GM23338 (cell line): Measurements from ENCODE around the gene OR52E8. TPM values are rescaled to one million over a fixed set of nuclear protein-coding genes. Genes with fewer than 3 reads are reported as not detected.
A peak's percentile ranks its signal among the peaks of the same experiment; 100 is the strongest.

Experiments used
- ATAC-seq: fragments of 200-7000 bp; cut with Tn5 transposase; 3 replicates; pipeline ENCODE4 v1.9.1; 2020
- DNase-seq: peaks from one replicate; pipeline ENCODE4 v3.0.0-alpha.2; 2015; ENCODE audit warnings: low spot score
- H2AFZ ChIP-seq: fragments of 200-600 bp; sonication (generic); 2 replicates; pipeline ENCODE4 v1.8.0; 2016; ENCODE audit warnings: antibody characterized with exemption, mild to moderate bottlenecking, moderate library complexity
- H3F3A ChIP-seq: fragments of 200-600 bp; sonication (generic); replicated peaks from 2 replicates; pipeline ENCODE4 v1.8.0; 2017; ENCODE audit warnings: antibody characterized with exemption, mixed run types, low read depth
- H3K27ac ChIP-seq: fragments of 200-600 bp; sonication (generic); 2 replicates; pipeline ENCODE4 v1.6.1; 2016; ENCODE audit warnings: low read depth
- H3K27me3 ChIP-seq: fragments of 200-600 bp; sonication (generic); 2 replicates; pipeline ENCODE4 v1.8.0; 2016; ENCODE audit warnings: mild to moderate bottlenecking, mixed run types, moderate library complexity; ENCODE audit not compliant: insufficient read depth
- H3K36me3 ChIP-seq: fragments of 200-600 bp; sonication (generic); 2 replicates; pipeline ENCODE4 v1.8.0; 2016; ENCODE audit warnings: mild to moderate bottlenecking; ENCODE audit not compliant: insufficient read depth
- H3K4me1 ChIP-seq: fragments of 200-600 bp; sonication (generic); 2 replicates; pipeline ENCODE4 v1.8.0; 2016; ENCODE audit warnings: mild to moderate bottlenecking, moderate library complexity; ENCODE audit not compliant: insufficient read depth
- H3K4me2 ChIP-seq: fragments of 200-600 bp; sonication (generic); 2 replicates; pipeline ENCODE4 v1.7.1; 2017; ENCODE audit warnings: mixed run types
- H3K4me3 ChIP-seq: fragments of 200-600 bp; sonication (generic); 2 replicates; pipeline ENCODE4 v1.6.1; 2016; ENCODE audit warnings: mixed run types
- H3K79me2 ChIP-seq: fragments of 200-600 bp; sonication (generic); replicated peaks from 2 replicates; pipeline ENCODE4 v1.8.0; 2017; ENCODE audit warnings: mild to moderate bottlenecking; ENCODE audit not compliant: insufficient read depth
- H3K9me2 ChIP-seq: fragments of 200-600 bp; sonication (generic); 2 replicates; pipeline ENCODE4 v1.8.0; 2017; ENCODE audit not compliant: insufficient read depth
- H4K20me1 ChIP-seq: fragments of 200-600 bp; sonication (generic); replicated peaks from 2 replicates; pipeline ENCODE4 v1.8.0; 2017; ENCODE audit warnings: mild to moderate bottlenecking; ENCODE audit not compliant: insufficient read depth
- H3K27ac Mint-ChIP-seq: 2 replicates; pipeline ENCODE4 v1.8.0; 2020; ENCODE audit warnings: inconsistent platforms, mild to moderate bottlenecking, moderate library complexity, mixed read lengths
- H3K27me3 Mint-ChIP-seq: 3 replicates; pipeline ENCODE4 v1.8.0; 2022; ENCODE audit warnings: low read depth, mild to moderate bottlenecking, moderate library complexity, mixed read lengths, inconsistent platforms; ENCODE audit not compliant: insufficient read depth, poor library complexity
- H3K36me3 Mint-ChIP-seq: 3 replicates; pipeline ENCODE4 v1.8.0; 2021; ENCODE audit warnings: low read depth, mild to moderate bottlenecking, inconsistent platforms, moderate library complexity, mixed read lengths
- H3K4me1 Mint-ChIP-seq: 3 replicates; pipeline ENCODE4 v1.8.0; 2020; ENCODE audit warnings: mild to moderate bottlenecking, inconsistent platforms, mixed read lengths
- H3K4me3 Mint-ChIP-seq: 3 replicates; pipeline ENCODE4 v1.8.0; 2021; ENCODE audit warnings: moderate library complexity, mild to moderate bottlenecking, inconsistent platforms, mixed read lengths
- H3K9me3 Mint-ChIP-seq: 3 replicates; pipeline ENCODE4 v1.8.0; 2020; ENCODE audit warnings: moderate library complexity, mild to moderate bottlenecking, inconsistent platforms, mixed read lengths
- ETS1 ChIP-seq: IDR thresholded peaks from 2 replicates; pipeline ENCODE4 v1.6.1; 2016; ENCODE audit warnings: antibody characterized with exemption
- EZH2 ChIP-seq: fragments of 200-600 bp; sonication (generic); IDR thresholded peaks from one replicate; pipeline ENCODE4 v1.8.0; 2017; ENCODE audit warnings: antibody characterized with exemption, mild to moderate bottlenecking, low read depth; ENCODE audit not compliant: unreplicated experiment
- JUNB ChIP-seq: IDR thresholded peaks from one replicate; pipeline ENCODE4 v1.6.1; 2016; ENCODE audit warnings: antibody characterized with exemption; ENCODE audit not compliant: unreplicated experiment
- ZNF114 ChIP-seq: fragments of 250-450 bp; sonication (Bioruptor Pico); IDR thresholded peaks from 2 replicates; pipeline ENCODE4 v1.5.0; 2020; ENCODE audit warnings: mild to moderate bottlenecking, moderate library complexity
- ZNF331 ChIP-seq: fragments of 250-450 bp; sonication (Bioruptor Pico); IDR thresholded peaks from 2 replicates; pipeline ENCODE4 v1.5.0; 2020; ENCODE audit warnings: low read depth, mild to moderate bottlenecking, moderate library complexity
- polyA plus RNA-seq: library from polyadenylated mRNA; unstranded; fragments of >200 nt; fragmentation: Nextera tagmentation; extraction: Ambion mirVana; gene quantifications from 2 replicates; pipeline ENCODE4 v1.2.1, GENCODE V29; 2016
- total RNA-seq: library from RNA; depleted of rRNA; stranded (reverse); fragments of >200 nt; shearing (Covaris generic); gene quantifications from 2 replicates; pipeline ENCODE4 v1.2.3, GENCODE V29; 2014
- TF ChIP-seq, protein P1 (sequence below), 2 experiments: fragments of 200-600 bp in 1 of 2; sonication (generic) in 1 of 2; conservative IDR thresholded peaks; 2 replicates each; pipeline versions ENCODE4 v1.5.1 to v1.6.1; 2016 to 2017; ENCODE audit warnings: antibody characterized with exemption in 2 of 2, low read depth in 2 of 2, mild to moderate bottlenecking in 2 of 2, moderate library complexity in 1 of 2
- TF ChIP-seq, protein P2 (sequence below): fragments of 250-450 bp; sonication (Bioruptor Pico); IDR thresholded peaks from 2 replicates; pipeline ENCODE4 v1.5.0; 2020; ENCODE audit warnings: mild to moderate bottlenecking, moderate library complexity

OR52E8 gene
- total and polyA plus RNA-seq, 2 experiments from 2014 or later = 0.21 TPM; not detected in 1

DNA sequence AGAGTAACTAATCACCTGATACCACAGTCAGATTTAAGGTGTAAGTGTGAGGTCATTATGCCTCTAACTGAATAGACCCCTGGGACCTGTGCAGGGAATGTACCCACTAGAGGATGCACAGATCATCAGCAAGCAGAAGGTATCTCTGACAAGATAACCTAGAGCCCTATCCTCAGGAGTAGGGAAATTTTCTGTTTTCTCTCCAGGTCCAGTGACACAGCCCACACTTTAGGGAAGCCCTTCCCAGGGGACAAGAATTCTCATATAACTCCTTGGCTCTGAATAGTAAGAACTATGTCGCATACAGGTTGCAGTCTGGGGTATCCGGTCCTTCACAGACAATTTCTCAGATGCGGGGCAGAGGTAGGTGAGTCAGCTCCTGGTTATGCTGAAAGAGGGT, 35.4 kb upstream of the OR52E8 start, which contains the start of gene OR52E5 (continued):
- TF ChIP-seq JUNB = no peak
- TF ChIP-seq ZNF114 (CRISPR knock-in tag) = no peak
- no peak for TF ChIP-seq EZH2
- TF ChIP-seq ETS1 = no peak

GRCh38 chr11:5891216-5891800, 33.8 kb upstream of the OR52E8 start:
- no peaks in the 10 kb centered on the region for H3K27me3 Mint-ChIP-seq
- no peak overlapping the region for H3K27ac ChIP-seq
- no peaks in the 10 kb centered on the region for H3K9me2 ChIP-seq
- no peaks in the 10 kb centered on the region for H3K36me3 ChIP-seq
- H3K4me2 ChIP-seq = no peak overlapping the region
- peaks cover 12% of the 10 kb centered on the region; the same call in 2 of the 3 replicates for H3K4me1 Mint-ChIP-seq
- no peak overlapping the region for H3K27ac Mint-ChIP-seq
- H2AFZ ChIP-seq = no peak overlapping the region
- DNase-seq (peak; percentile 36), ATAC-seq (no peak)
- TF ChIP-seq JUNB = no peak
- TF ChIP-seq, protein P1, sequence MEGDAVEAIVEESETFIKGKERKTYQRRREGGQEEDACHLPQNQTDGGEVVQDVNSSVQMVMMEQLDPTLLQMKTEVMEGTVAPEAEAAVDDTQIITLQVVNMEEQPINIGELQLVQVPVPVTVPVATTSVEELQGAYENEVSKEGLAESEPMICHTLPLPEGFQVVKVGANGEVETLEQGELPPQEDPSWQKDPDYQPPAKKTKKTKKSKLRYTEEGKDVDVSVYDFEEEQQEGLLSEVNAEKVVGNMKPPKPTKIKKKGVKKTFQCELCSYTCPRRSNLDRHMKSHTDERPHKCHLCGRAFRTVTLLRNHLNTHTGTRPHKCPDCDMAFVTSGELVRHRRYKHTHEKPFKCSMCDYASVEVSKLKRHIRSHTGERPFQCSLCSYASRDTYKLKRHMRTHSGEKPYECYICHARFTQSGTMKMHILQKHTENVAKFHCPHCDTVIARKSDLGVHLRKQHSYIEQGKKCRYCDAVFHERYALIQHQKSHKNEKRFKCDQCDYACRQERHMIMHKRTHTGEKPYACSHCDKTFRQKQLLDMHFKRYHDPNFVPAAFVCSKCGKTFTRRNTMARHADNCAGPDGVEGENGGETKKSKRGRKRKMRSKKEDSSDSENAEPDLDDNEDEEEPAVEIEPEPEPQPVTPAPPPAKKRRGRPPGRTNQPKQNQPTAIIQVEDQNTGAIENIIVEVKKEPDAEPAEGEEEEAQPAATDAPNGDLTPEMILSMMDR (conservative IDR thresholded peaks at IDR 0.05; ENCODE audit: low read depth in 2 of 2) = peak in 1 of 2 experiments; percentile 53; a peak in 2 of 4 replicates
- TF ChIP-seq, protein P2, sequence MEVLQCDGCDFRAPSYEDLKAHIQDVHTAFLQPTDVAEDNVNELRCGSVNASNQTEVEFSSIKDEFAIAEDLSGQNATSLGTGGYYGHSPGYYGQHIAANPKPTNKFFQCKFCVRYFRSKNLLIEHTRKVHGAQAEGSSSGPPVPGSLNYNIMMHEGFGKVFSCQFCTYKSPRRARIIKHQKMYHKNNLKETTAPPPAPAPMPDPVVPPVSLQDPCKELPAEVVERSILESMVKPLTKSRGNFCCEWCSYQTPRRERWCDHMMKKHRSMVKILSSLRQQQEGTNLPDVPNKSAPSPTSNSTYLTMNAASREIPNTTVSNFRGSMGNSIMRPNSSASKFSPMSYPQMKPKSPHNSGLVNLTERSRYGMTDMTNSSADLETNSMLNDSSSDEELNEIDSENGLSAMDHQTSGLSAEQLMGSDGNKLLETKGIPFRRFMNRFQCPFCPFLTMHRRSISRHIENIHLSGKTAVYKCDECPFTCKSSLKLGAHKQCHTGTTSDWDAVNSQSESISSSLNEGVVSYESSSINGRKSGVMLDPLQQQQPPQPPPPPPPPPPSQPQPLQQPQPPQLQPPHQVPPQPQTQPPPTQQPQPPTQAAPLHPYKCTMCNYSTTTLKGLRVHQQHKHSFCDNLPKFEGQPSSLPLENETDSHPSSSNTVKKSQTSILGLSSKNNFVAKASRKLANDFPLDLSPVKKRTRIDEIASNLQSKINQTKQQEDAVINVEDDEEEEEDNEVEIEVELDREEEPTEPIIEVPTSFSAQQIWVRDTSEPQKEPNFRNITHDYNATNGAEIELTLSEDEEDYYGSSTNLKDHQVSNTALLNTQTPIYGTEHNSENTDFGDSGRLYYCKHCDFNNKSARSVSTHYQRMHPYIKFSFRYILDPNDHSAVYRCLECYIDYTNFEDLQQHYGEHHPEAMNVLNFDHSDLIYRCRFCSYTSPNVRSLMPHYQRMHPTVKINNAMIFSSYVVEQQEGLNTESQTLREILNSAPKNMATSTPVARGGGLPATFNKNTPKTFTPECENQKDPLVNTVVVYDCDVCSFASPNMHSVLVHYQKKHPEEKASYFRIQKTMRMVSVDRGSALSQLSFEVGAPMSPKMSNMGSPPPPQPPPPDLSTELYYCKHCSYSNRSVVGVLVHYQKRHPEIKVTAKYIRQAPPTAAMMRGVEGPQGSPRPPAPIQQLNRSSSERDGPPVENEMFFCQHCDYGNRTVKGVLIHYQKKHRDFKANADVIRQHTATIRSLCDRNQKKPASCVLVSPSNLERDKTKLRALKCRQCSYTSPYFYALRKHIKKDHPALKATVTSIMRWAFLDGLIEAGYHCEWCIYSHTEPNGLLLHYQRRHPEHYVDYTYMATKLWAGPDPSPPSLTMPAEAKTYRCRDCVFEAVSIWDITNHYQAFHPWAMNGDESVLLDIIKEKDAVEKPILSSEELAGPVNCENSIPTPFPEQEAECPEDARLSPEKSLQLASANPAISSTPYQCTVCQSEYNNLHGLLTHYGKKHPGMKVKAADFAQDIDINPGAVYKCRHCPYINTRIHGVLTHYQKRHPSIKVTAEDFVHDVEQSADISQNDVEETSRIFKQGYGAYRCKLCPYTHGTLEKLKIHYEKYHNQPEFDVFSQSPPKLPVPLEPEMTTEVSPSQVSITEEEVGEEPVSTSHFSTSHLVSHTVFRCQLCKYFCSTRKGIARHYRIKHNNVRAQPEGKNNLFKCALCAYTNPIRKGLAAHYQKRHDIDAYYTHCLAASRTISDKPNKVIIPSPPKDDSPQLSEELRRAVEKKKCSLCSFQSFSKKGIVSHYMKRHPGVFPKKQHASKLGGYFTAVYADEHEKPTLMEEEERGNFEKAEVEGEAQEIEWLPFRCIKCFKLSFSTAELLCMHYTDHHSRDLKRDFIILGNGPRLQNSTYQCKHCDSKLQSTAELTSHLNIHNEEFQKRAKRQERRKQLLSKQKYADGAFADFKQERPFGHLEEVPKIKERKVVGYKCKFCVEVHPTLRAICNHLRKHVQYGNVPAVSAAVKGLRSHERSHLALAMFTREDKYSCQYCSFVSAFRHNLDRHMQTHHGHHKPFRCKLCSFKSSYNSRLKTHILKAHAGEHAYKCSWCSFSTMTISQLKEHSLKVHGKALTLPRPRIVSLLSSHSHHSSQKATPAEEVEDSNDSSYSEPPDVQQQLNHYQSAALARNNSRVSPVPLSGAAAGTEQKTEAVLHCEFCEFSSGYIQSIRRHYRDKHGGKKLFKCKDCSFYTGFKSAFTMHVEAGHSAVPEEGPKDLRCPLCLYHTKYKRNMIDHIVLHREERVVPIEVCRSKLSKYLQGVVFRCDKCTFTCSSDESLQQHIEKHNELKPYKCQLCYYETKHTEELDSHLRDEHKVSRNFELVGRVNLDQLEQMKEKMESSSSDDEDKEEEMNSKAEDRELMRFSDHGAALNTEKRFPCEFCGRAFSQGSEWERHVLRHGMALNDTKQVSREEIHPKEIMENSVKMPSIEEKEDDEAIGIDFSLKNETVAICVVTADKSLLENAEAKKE (CRISPR knock-in tag) = no peak
- TF ChIP-seq ZNF331 (CRISPR knock-in tag) = no peak
- peaks cover 5% of the 10 kb centered on the region; the same call in 1 of the 2 replicates for H3K4me1 ChIP-seq
- H3K4me3 ChIP-seq = no peak overlapping the region
- no peak overlapping the region for H3K4me3 Mint-ChIP-seq
- no peaks in the 10 kb centered on the region for H4K20me1 ChIP-seq
- H3K27me3 ChIP-seq = no peaks in the 10 kb centered on the region
- H3K9me3 Mint-ChIP-seq = no peaks in the 10 kb centered on the region
- no peaks in the 10 kb centered on the region for H3F3A ChIP-seq
- H3K36me3 Mint-ChIP-seq = no peaks in the 10 kb centered on the region
- H3K79me2 ChIP-seq = no peaks in the 10 kb centered on the region
